GM18873 (cell line): ENCODE data around the gene TSPEAR.
"Not testable (repeated sequence)": the region's sequence is repeated elsewhere in the genome, so short reads cannot be mapped to it uniquely, and the experiment has no call there.

Experiments used
- ATAC-seq: cut with Tn5 transposase; IDR thresholded peaks from one replicate; pipeline ENCODE4 v1.9.1; 2021; ENCODE audit warnings: mild to moderate bottlenecking, moderate library complexity, moderate number of reproducible peaks; ENCODE audit not compliant: unreplicated experiment, low FRiP score

Gene TSPEAR

GRCh38 chr21:44637851-44638348 is 73.5 kb downstream of the TSPEAR start:
- not testable (repeated sequence) for ATAC-seq

GRCh38 chr21:44637018-44637850 is 74.1 kb downstream of the TSPEAR start, which contains the start of gene KRTAP10-10:
Gene KRTAP10-10 (plus strand): TSS chr21:44637356. CDS start chr21:44637418, 62 bp downstream.
- ATAC-seq: no peak

DNA sequence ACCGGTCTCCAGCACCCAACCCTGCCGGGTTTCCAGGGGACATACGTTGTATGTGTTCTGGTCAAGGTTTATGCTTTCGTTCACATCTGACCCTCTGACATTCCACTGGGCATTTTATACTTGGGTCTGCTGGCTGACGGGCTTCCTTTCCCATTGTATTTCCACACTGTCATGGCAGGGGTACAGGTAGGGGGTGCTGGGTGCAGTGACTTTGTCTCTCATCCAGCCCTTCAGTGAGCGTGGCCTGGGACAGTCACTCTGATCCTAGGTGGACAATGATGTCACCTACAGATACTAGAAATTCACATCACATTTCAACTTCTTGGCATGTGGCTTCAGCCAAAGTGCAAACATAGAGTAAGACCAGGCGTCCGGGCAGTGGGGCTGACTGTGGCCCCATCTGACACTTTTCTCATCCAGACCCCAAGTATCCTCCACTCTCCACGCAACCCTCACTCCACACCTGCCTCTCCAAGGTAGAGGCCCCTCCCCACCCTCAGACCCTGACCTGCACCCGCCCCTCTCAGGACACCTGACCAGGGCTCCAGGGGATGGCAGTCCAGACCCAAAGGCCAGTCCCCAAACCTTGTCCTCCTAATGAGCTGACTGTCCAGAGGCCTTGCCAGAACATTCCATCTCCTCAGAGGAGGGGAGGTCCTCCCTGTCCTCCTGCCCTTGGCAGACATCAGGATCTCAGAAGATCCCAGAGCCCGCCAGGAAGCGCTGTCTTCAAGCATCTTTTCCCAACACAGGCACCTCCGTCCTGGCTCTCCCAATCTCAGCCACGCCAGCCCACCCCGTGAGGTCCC is 75.0 kb downstream of the TSPEAR start:
- no peak for ATAC-seq

- no peak for ATAC-seq
These were observed 79.3 kb downstream of the TSPEAR start for GRCh38 chr21:44632067-44632466.

- ATAC-seq: no peak
These were observed 80.9 kb downstream of the TSPEAR start for GRCh38 chr21:44630440-44630839.

DNA sequence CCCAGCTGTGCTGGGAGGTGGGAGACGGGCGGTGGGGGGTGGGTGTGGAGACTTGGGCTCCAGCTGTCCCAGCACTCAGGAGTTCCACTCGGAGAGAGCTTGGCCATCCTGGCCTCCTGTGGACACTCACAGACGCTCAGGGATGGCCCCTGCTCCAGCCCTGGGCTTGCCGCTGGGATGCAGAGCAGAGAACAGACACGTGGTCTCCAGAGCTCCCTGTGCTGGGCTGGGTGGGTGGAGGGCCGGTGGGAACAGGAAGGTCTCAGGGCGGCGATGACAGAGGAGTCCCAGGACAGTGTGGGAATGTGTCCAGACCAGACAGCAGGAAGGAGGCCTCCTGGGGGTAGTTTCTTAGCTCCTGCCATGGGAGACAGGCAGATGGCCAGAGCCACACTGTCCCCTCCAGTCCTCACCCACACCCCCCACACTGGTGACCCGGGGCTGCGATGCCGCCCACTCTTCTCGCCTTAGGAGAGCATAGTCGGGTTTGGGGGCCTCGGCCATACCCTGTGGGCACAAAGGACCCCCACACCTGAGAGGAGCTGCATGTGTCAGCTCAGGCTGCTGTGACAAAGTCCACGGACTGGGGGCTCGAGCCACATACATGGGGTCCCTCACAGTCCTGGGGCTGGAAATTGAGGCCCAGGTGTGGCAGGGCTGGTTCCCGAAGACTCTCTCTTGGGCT is 82.5 kb downstream of the TSPEAR start:
- no peak for ATAC-seq

DNA sequence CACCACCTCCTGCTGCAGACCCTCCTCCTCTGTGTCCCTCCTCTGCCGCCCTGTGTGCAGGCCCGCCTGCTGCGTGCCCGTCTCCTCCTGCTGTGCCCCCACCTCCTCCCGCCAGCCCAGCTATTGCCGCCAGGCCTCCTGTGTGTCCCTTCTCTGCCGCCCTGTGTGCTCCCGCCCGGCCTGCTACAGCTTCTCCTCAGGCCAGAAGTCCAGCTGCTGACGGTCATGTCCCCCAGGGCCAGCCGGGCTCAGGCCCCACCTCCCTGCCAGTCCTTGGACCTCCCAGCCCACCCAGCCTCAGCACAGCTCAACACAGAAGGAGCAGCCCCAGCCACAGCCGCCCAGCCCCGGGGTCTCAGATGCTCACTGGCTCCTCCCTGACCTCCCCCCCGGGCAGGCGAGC is 83.5 kb downstream of the TSPEAR start:
- not testable (repeated sequence) for ATAC-seq

GRCh38 chr21:44627181-44627822 is 84.1 kb downstream of the TSPEAR start:
- not testable (repeated sequence) for ATAC-seq

DNA sequence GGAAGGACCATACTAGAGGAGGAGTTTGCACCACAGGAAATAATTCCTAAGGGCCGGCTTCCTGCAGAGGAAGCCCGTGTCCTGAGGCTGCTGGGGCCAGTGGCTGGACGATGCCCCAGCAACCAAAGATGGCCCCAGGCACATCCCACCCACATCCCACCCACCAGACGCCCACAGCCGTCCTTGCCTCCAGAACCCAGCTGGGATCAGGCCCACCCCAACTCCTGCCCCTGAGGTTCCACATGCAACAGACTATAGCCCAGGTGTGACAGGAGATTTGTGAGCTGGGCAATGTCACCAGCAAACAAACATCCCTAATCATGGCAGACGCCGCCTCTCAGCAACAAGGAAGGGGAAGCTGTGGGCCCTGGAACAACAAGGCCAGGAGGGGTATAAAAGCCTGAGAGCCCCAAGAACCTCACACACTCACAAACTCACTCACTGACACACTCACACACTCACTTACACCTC is 84.7 kb downstream of the TSPEAR start, which contains the start of gene KRTAP10-9:
KRTAP10-9 (plus strand) TSS at position 421 of the 471 bp plus-strand sequence. CDS start 79 bp downstream, outside the sequence.
- no peak for ATAC-seq

DNA sequence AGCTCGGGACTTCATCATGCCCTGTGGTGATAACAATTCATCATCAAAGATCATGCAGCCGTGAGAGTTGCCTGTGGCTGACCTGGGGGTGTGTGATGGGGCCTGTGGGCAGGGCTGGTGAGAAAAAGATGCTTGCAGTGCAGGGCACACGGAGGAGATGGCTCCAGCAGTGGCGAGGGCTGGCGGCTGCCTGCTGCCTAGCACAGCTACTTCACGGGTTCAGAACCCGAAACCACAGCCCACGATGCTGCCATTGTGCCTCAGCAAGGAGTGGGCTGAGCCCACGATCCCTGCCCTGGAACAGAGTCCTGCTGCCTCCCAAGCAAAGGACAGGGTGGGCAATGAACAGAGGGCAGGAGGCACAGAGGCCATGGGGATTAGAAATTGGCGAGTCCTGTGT is 85.1 kb downstream of the TSPEAR start:
- no peak for ATAC-seq

GRCh38 chr21:44625756-44626155 is 85.6 kb downstream of the TSPEAR start:
- no peak for ATAC-seq

DNA sequence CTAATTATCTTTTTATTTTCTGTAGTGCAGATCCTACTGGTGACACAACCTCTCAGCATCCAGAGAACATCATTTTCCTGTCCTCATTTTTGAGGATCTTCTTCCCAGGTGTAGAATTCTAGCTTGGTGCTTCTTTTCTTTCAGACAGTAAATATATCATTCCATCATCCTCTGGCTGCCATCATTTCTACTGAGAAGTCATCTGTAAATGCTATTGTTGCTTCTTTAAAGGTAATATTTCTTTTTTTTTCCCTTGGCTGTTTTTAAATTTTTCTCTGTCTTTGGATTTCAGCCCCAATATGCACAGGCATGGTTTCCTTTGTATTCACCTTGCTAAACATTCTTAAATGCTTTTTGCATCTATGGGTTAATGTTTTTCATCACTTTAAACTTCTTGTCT is 87.8 kb downstream of the TSPEAR start:
- no peak for ATAC-seq

GRCh38 chr21:44619886-44620285 is 91.5 kb downstream of the TSPEAR start:
- no peak for ATAC-seq

DNA sequence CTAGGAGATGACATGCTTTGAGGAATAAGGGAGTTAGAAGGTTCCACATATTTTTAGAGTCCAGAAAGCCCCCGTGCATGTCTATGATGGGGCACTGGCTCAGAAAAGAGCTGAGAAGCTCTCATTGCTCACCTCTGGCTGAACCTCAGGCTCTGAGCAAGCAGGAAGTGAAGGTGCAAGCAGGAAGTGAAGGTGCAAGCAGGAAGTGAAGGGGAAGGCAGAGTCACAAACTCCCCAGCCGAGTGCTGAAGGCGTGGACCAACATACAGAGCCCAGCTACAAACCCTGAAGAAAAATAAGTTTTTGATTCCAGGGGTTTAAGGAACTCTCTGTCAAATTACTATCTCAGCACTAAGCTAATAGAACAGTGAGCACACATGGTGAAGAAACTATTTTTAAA is 92.5 kb downstream of the TSPEAR start:
- no peak for ATAC-seq

DNA sequence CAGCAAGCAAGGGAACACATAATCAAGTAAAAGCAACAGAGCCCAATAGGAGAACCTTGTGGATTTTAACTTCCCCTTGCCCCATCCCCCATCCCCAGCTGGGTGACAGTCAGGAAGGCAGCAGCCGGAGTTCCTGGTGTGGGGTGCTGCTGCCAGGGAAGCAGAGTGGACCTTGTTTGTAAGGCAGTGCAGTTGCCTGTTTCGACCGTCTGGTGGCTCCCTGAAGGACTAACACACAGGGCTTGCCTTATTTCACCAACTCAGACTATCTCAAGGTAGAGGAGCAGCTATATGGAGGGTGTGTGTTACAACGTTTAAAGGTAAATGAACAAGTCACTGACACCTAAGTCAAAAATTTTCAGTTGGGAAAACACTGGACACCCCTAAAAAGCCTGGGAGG is 92.9 kb downstream of the TSPEAR start:
- ATAC-seq: no peak

DNA sequence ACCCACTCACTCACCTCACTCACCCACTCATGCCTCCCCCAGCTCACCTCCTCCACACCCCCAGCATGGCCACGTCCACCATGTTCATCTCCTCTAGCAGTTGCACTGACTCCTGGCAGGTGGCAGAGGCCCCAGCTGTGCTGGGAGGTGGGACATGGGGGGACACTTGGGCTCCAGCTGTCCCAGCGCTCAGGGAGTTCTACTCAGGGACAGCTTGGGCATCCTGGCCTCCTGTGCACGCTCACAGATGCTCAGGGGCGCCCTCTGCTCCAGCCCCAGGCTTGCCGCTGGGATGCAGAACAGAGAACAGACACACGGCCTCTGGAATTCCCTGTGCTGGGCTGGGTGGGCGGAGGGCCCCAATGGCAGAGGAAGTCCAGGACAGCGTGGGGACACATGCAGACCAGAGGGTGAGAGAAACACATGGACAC is 94.3 kb downstream of the TSPEAR start:
- no peak for ATAC-seq

GRCh38 chr21:44616591-44616926 is 94.8 kb downstream of the TSPEAR start:
- no peak for ATAC-seq

DNA sequence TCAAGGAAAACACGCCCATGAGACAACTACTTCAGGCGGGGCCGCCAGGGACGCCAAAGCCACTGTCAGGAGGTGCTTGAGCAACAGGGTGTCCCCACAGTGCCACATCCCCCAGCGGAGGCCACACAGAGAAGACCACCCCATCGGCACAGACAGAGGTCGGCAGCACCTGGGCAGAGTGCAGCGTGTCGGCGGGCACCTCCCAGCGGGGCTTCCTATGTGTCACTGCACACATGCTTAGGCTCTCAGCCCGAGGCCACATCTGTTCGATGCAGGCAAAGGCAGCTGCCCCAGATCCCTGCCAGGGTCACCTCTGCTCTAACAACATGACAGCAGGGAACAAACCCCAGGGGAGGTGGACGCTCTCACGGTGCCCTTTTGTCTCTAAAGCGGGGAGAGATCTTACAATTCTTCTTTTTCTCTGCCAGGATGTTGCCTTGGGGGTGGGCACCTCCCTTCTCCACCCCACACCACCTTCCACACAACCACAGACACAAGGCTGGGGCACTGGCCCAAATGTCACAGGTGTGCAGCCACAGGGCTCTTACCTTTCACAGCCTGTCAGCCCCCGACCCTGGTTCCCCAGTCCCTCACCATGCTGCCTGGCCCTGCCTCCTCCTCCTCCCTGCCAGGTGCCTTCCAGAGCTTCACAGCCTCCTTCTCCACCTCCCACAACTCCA is 95.3 kb downstream of the TSPEAR start:
- no peak for ATAC-seq

DNA sequence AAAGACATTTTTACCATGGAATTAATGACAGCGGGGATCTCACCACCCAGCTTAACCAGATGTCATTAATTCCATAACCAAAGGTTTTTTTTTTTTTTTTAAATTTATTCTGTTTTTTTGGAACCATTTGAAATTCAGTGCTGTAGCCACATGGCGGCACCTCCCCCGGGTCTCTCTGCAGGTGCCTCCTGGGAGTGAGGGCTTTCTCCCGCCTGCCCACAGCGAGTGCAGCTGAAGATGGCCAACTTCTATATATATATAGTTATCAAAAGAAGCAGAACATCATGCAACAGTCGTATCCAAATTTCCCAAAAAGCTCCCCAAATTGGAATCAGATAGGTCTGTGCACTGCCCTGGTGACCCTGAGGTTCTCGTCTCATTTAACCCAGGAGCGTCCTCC is 95.9 kb downstream of the TSPEAR start:
- no peak for ATAC-seq
